HEK293T (cell line): Measurements from ENCODE around the gene NME1.

Experiments used
- BHLHE40 ChIP-seq: fragments of 450-650 bp; IDR thresholded peaks from 2 replicates; pipeline ENCODE4 v1.6.1; 2016; ENCODE audit warnings: mild to moderate bottlenecking, moderate library complexity, borderline replicate concordance
- CTBP1 ChIP-seq: fragments of 450-650 bp; IDR thresholded peaks from 2 replicates; pipeline ENCODE4 v1.6.1; 2016; ENCODE audit warnings: borderline replicate concordance
- FOXK2 ChIP-seq: fragments of 450-650 bp; IDR thresholded peaks from 2 replicates; pipeline ENCODE4 v1.6.1; 2016; ENCODE audit warnings: mild to moderate bottlenecking
- FOXM1 ChIP-seq: fragments of 450-650 bp; IDR thresholded peaks from 2 replicates; pipeline ENCODE4 v1.6.1; 2017; ENCODE audit warnings: mild to moderate bottlenecking, borderline replicate concordance
- TARDBP ChIP-seq: fragments of 450-650 bp; IDR thresholded peaks from 2 replicates; pipeline ENCODE4 v1.6.1; 2016

DNA sequence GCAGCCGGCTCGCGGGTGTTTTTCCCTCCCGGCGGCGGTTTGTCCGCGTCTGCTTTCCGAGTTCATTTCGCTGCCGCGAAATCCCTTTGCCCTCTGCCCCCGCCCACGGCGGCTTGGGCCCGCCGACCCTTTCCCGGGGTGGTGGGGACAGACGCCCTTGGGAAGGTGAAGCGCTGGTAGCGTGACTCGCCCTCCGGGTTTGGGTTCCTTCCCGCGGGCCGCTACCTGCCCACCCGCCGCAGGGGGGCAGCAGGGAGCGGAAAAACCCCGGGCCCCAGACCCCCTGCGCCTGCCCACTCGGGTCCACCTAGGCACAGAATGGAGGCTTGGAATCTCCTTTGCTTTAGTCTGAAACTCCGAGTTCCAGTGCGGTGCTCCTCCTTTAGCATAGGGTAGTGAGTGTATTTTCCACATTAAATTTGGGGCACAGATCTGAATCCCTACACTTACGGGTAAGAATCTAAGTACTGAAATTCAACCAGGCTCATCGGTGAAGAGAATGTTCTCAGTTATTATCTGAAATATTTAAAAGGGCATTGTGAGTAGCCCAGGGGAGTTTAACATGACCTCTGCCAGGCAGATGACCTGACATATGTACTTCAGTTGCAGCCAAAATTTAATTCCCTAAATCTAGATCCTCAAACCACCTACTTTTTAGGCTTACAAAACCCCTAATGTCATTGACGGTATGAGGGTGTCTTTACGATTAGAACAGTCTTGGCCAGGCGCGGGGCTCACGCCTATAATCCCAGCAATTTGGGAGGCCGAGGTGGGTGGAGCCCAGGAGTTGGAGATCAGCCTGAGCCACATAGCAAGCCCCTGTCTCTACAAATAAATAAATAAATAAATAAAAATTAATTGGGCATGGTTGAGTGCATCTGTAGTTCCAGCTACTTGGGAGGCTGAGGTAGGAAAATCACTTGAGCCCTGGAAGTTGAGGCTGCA lies 13.9 kb downstream of the NME1 start:
- TF ChIP-seq BHLHE40 (no peak), FOXM1 (no peak), FOXK2 (no peak), CTBP1 (no peak), TARDBP (no peak)
